Colonic mucosa (tissue), 4 donors: Measurements from ENCODE around the gene RIN1. TPM values are rescaled to one million over a fixed set of nuclear protein-coding genes. Genes with fewer than 3 reads are reported as not detected.
"Not testable (repeated sequence)": the region's sequence is repeated elsewhere in the genome, so short reads cannot be mapped to it uniquely, and the experiment has no call there.

Source experiments
- DNase-seq: peaks from one replicate; pipeline ENCODE4 v3.0.0-alpha.2; 2020
- H3K27ac ChIP-seq: fragments of 200-600 bp; one replicate; pipeline ENCODE4 v1.8.0; 2021
- H3K27me3 ChIP-seq: fragments of 200-600 bp; one replicate; pipeline ENCODE4 v1.8.0; 2021
- H3K36me3 ChIP-seq: fragments of 200-600 bp; one replicate; pipeline ENCODE4 v1.8.0; 2021
- H3K4me1 ChIP-seq: fragments of 200-600 bp; one replicate; pipeline ENCODE4 v1.8.0; 2021; ENCODE audit warnings: mild to moderate bottlenecking
- H3K4me3 ChIP-seq: fragments of 200-600 bp; one replicate; pipeline ENCODE4 v1.8.0; 2021
- H3K9ac ChIP-seq, 2 donors: one replicate each; pipeline ENCODE4 v1.7.0; 2013; ENCODE audit warnings: control low read depth in 2 of 2, low read depth in 2 of 2, low read length in 2 of 2
- H3K9me3 ChIP-seq: fragments of 200-600 bp; one replicate; pipeline ENCODE4 v1.8.0; 2021
- CTCF ChIP-seq: fragments of 200-600 bp; IDR thresholded peaks from one replicate; pipeline ENCODE4 v1.8.0; 2022; ENCODE audit warnings: antibody characterized with exemption, mild to moderate bottlenecking
- intact Hi-C: fragments of 100-400 bp; cut with DNase I; formaldehyde crosslinking; loops from one replicate; pipeline ENCODE4 v1.14.1; 2022
- total RNA-seq, 2 donors: library from RNA; stranded (reverse); fragmentation: NEBNext Ultra II Directional in 1 of 2; extraction: Animal tissue kit (Norgen Biotek cat#: 25700) in 1 of 2; gene quantifications; one replicate each; pipeline ENCODE4 v1.2.1, GENCODE V29; 2021
- donor health status: healthy.
- donor health status: DM: no; HTN: no; CAD: no.
- donor health status: DM: no; HTN: no; CAD: no.

RIN1 gene
- total RNA-seq, 2 donors from 2014 or later = 11.6 to 20.0 TPM

GRCh38 chr11:66360406-66361073 is 24.3 kb upstream of the RIN1 start:
- H3K4me1 ChIP-seq = no peaks in the 10 kb centered on the region
- H3K9me3 ChIP-seq = no peaks in the 10 kb centered on the region
- TF ChIP-seq CTCF = no peak
- intact Hi-C loops = no loop called here
- no peaks in the 10 kb centered on the region for H3K27me3 ChIP-seq
- no peak overlapping the region for H3K9ac ChIP-seq
- no peak for DNase-seq
- no peak overlapping the region for H3K4me3 ChIP-seq
- H3K36me3 ChIP-seq = no peaks in the 10 kb centered on the region
- H3K27ac ChIP-seq = no peak overlapping the region

- Histone ChIP-seq H3K27ac (no peak overlapping the region), H3K4me1 (no peaks in the 10 kb centered on the region), H3K9me3 (no peaks in the 10 kb centered on the region), H3K36me3 (no peaks in the 10 kb centered on the region), H3K27me3 (no peaks in the 10 kb centered on the region), H3K4me3 (no peak overlapping the region), H3K9ac (no peak overlapping the region)
- intact Hi-C loops = no loop called here
- no peak for DNase-seq
- TF ChIP-seq CTCF = no peak
Observed at GRCh38 chr11:66359662-66360087, 23.4 kb upstream of the RIN1 start.

- intact Hi-C loops, H3K9ac ChIP-seq, H3K27me3 ChIP-seq, DNase-seq, H3K4me3 ChIP-seq, H3K36me3 ChIP-seq, H3K9me3 ChIP-seq: not testable (repeated sequence)
- Histone ChIP-seq H3K4me1 (peaks cover 12% of the 10 kb centered on the region), H3K27ac (peak overlapping the region; percentile 87)
Observed at GRCh38 chr11:66350560-66351235, 14.5 kb upstream of the RIN1 start.

GRCh38 chr11:66349084-66349386 is 12.8 kb upstream of the RIN1 start:
- Histone ChIP-seq H3K27ac (peak overlapping the region; percentile 87), H3K9me3 (no peaks in the 10 kb centered on the region), H3K36me3 (no peaks in the 10 kb centered on the region), H3K9ac (peak overlapping the region in 1 of 2 donors; percentile 42), H3K27me3 (no peaks in the 10 kb centered on the region), H3K4me1 (peaks cover 20% of the 10 kb centered on the region), H3K4me3 (no peak overlapping the region)
- no peak for TF ChIP-seq CTCF
- no peak for DNase-seq
- intact Hi-C loops = no loop called here

GRCh38 chr11:66347425-66348276 is 11.4 kb upstream of the RIN1 start, which contains the start of gene B4GAT1:
TSS of gene B4GAT1 (minus strand) at chr11:66347629. CDS start at chr11:66347545, 84 bp downstream.
- Histone ChIP-seq H3K4me1 (peaks cover 25% of the 10 kb centered on the region), H3K9me3 (no peaks in the 10 kb centered on the region), H3K27me3 (no peaks in the 10 kb centered on the region), H3K36me3 (no peaks in the 10 kb centered on the region), H3K4me3 (peak within 1 kb of the TSS; percentile 78), H3K27ac (peak within 1 kb of the TSS; percentile 87), H3K9ac (peak within 1 kb of the TSS; percentile 98 to 100)
- TF ChIP-seq CTCF = no peak
- peak; percentile 90 for DNase-seq
- intact Hi-C loops = no loop called here
